Thoracic aorta (tissue), 2 donors: ENCODE data around the gene KRTAP1-3. TPM values are rescaled to one million over a fixed set of nuclear protein-coding genes. Genes with fewer than 3 reads are reported as not detected.
"Not testable (repeated sequence)": the region's sequence is repeated elsewhere in the genome, so short reads cannot be mapped to it uniquely, and the experiment has no call there.

Experiments
- ATAC-seq: fragments of 150-250 bp; one replicate; pipeline ENCODE4 v1.8.0; 2017; ENCODE audit warnings: low read depth; ENCODE audit not compliant: insufficient number of reproducible peaks, low FRiP score
- DNase-seq: peaks from one replicate; pipeline ENCODE4 v3.0.0-alpha.2; 2020; ENCODE audit warnings: low spot score
- H3K27ac ChIP-seq, 2 donors: fragments of 200-600 bp; sonication (generic); 1 replicate in 1 of 2; 2 replicates in 1 of 2; pipeline ENCODE4 v1.5.1; 2016; ENCODE audit warnings: mild to moderate bottlenecking in 2 of 2, moderate library complexity in 2 of 2
- H3K27me3 ChIP-seq: fragments of 200-600 bp; sonication (generic); replicated peaks from 2 replicates; pipeline ENCODE4 v1.6.0; 2016; ENCODE audit warnings: mild to moderate bottlenecking; ENCODE audit not compliant: insufficient read depth
- H3K36me3 ChIP-seq: fragments of 200-600 bp; sonication (generic); one replicate; pipeline ENCODE4 v1.5.1; 2016
- H3K4me1 ChIP-seq, 2 donors: fragments of 200-600 bp; sonication (generic); 1 replicate in 1 of 2; 2 replicates in 1 of 2; pipeline versions ENCODE4 v1.5.1 to v1.6.0; 2016; ENCODE audit warnings: low read depth in 2 of 2, mild to moderate bottlenecking in 1 of 2; ENCODE audit not compliant: control insufficient read depth in 1 of 2
- H3K4me3 ChIP-seq: fragments of 200-600 bp; sonication (generic); 2 replicates; pipeline ENCODE4 v1.5.1; 2016; ENCODE audit warnings: mild to moderate bottlenecking
- H3K9me3 ChIP-seq: fragments of 200-600 bp; sonication (generic); 2 replicates; pipeline ENCODE4 v1.5.1; 2016
- total RNA-seq, 2 donors: library from RNA; depleted of rRNA; stranded (reverse); fragments of >200 nt; gene quantifications; one replicate each; pipeline versions ENCODE4 v1.1.0 to v1.2.3, GENCODE V29; 2016
- TF ChIP-seq, protein P1 (sequence below): fragments of 200-600 bp; sonication (generic); IDR thresholded peaks from one replicate; pipeline ENCODE4 v1.5.1; 2019; ENCODE audit warnings: antibody characterized with exemption

KRTAP1-3 gene
- total RNA-seq, 2 donors from 2014 or later, result not detected

DNA sequence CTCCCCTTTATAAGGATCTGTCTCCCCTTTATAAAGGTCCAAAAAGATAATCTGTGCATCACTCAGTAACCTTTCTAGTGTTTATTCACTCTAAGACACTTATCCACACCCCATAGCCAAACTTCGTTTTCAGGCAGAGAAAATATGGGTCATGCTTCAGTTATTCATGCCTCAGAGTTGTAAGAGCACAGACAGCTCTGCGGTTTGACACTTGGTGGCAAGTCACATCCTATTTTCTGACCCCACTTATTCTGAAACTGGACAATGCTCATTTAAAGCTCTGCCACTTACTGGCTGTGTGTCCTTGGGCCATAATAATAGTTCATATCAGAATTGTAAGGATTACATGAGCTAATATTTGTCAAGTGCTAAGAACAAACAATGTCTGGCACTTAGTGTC is 14.4 kb upstream of the KRTAP1-3 start:
- Histone ChIP-seq H3K4me1 (no peaks in the 10 kb centered on the region), H3K9me3 (no peaks in the 10 kb centered on the region), H3K4me3 (no peak overlapping the region), H3K36me3 (no peaks in the 10 kb centered on the region), H3K27me3 (no peaks in the 10 kb centered on the region), H3K27ac (no peak overlapping the region)
- no peak for ATAC-seq
- no peak for DNase-seq
- TF ChIP-seq, protein P1, sequence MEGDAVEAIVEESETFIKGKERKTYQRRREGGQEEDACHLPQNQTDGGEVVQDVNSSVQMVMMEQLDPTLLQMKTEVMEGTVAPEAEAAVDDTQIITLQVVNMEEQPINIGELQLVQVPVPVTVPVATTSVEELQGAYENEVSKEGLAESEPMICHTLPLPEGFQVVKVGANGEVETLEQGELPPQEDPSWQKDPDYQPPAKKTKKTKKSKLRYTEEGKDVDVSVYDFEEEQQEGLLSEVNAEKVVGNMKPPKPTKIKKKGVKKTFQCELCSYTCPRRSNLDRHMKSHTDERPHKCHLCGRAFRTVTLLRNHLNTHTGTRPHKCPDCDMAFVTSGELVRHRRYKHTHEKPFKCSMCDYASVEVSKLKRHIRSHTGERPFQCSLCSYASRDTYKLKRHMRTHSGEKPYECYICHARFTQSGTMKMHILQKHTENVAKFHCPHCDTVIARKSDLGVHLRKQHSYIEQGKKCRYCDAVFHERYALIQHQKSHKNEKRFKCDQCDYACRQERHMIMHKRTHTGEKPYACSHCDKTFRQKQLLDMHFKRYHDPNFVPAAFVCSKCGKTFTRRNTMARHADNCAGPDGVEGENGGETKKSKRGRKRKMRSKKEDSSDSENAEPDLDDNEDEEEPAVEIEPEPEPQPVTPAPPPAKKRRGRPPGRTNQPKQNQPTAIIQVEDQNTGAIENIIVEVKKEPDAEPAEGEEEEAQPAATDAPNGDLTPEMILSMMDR, result no peak

DNA sequence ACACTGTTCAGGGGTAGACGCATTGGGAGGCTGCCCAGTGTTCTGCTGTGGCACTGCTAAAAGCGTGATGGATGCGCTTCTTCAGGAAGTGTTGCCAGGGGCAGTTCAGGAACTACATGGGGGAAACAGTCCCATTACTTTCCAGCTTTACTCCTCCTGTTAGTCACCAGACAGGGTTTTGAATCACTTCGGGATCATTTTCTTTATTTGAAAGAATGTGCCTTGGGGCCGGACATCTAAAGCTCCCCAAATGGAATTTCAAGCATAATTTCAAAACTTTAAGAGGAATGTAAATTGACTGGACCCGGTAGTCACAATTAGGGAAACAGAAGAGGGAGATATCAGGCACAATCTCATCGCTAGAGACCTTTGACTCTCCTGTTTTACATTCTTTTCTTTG is 13.8 kb upstream of the KRTAP1-3 start:
- ATAC-seq, result no peak
- TF ChIP-seq, protein P1, result no peak

DNA sequence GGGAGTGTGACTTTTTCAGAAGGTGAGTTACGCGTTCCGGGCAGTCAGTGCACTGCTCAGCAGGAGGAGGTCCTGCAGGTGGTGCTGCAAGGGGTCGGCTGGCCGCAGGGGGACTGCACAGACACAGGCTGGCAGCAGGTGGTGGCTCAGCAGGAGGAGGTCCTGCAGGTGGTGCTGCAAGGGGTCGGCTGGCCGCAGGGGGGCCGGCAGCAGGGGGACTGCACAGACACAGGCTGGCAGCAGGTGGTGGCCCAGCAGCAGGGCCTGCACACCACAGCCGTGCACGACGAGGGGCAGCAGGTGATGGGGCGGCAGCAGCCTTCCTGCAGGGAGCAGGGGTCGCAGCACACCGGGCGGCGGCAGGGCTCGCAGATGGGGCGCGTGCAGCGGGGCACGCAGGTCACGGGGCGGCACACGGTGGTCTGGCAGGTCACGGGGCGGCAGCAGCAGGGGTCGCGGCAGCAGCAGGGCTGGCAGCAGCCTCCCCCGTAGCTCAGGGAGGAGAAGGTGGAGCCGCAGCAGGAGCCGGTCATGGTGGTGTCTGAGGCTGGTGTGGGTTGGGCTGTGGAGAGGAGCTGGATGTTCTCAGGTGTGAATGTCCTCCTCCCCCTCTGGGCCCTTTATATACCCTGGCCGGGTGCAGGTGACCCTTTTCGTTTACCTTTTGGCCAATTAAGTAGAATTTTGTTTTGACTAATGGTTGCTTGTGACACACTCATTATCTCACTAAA is 12.2 kb upstream of the KRTAP1-3 start, which contains the start of gene KRTAP2-1:
Gene KRTAP2-1, minus strand, starts transcription at position 582 of the 731 bp plus-strand sequence. Its CDS starts 49 bp downstream, at position 533.
- not testable (repeated sequence) for H3K4me3 ChIP-seq, ATAC-seq, H3K27ac ChIP-seq, DNase-seq, H3K9me3 ChIP-seq, H3K27me3 ChIP-seq, H3K36me3 ChIP-seq, H3K4me1 ChIP-seq

More for the DNA sequence above, 13.8 kb upstream of the KRTAP1-3 start:
- Histone ChIP-seq H3K27ac (no peak overlapping the region), H3K4me1 (no peaks in the 10 kb centered on the region), H3K27me3 (no peaks in the 10 kb centered on the region), H3K4me3 (no peak overlapping the region), H3K36me3 (no peaks in the 10 kb centered on the region), H3K9me3 (no peaks in the 10 kb centered on the region)
- no peak for DNase-seq

DNA sequence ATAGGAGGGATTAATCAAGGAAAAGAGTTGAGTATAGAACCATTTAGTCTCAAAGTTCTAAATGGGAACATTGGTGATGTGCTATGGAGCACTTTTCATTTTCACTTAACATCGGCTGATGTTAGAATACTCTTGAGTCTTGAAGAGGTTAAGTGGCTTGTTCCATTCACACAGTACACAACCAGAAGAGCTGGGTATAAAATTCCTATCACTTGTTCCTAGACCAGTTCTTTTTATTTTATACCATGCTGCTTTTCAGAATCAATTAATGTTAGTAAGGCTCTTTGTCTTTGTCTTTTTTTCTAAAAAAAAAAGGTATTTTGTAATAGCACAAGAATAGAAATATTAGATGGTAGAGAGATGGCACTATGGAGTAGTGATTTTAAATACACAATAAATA is 8.3 kb upstream of the KRTAP1-3 start:
- TF ChIP-seq, protein P1, result no peak
- Histone ChIP-seq H3K4me1 (peaks cover 0 to 8% of the 10 kb centered on the region in 2 donors), H3K9me3 (no peaks in the 10 kb centered on the region), H3K36me3 (no peaks in the 10 kb centered on the region), H3K4me3 (no peak overlapping the region), H3K27ac (no peak overlapping the region), H3K27me3 (no peaks in the 10 kb centered on the region)
- no peak for DNase-seq
- no peak for ATAC-seq

DNA sequence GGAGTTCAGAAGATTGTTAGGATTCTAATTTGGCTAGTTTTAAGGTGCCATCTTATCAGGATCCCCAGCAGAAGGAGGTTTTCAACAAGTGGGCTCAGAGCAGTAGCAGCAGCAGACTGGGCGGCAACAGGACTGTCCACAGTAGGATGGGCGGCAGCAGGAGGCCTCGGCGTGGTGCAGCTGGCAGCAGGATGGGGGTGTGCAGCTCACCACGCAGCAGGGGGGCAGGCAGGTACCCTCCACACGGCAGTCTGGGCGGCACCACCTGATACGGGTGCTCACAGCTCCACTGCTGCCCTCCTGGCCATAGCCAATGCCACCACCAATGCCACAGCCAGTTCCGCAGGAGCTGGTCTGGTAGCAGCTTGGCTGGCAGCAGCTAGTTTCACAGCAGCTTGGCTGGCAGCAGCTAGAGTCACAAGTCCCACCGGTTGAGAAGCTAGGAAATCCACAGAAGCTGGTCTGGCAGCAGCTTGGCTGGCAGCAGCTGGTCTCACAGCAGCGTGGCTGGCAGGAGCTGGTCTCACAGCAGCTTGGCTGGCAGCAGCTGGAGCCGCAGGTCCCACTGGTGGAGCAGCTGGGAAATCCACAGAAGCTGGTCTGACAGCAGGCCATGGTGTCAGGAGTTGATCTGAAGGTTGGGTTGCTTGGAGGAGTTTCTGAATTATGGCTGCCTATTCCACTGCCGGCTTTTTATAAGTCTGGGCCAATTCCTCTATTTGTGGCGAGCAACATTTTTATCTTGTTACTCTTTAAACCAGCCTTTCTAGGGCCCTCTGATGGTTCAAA is 6.3 kb upstream of the KRTAP1-3 start, which contains the start of gene KRTAP1-1:
Gene KRTAP1-1, minus strand, starts transcription at position 668 of the 789 bp plus-strand sequence. Its CDS starts 53 bp downstream, at position 615.
- not testable (repeated sequence) for H3K27me3 ChIP-seq, DNase-seq, ATAC-seq, H3K36me3 ChIP-seq, H3K4me3 ChIP-seq, H3K9me3 ChIP-seq, H3K4me1 ChIP-seq, H3K27ac ChIP-seq
- TF ChIP-seq, protein P1, result peak; percentile 8
